ENCODE data around the gene ARV1.

DNA sequence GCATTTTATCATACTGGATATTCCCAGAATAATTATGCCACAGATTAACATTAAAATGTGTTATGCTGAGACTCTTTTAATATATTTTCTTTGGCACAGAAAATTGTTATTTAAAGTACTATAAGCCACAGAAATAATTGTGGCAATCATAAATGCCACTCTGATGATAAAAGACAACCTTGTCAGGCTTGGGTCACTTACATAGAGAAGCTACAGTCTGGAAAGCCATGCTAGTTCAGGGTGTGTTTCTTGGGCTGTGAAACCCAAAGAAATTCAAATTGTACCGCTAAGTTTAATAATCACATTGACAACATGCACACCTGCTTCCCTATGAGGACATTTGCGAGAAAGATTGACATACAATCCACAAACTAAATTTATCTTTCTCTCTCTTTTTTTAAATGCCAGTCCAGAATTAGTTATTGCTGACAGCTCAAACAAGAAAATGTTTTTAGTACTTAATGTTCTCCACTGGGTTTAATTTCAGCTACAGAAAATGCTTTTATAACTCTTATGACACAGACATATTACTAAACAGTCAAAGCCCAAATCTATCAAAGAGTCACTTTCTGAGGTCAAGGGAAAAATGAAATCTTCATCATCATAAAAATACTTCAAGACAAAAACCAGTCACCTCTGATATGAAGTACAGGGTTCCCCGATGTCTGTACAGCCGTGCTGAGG, 38.9 kb upstream of the ARV1 start:
- TF ChIP-seq POLR2AphosphoS5 (IDR thresholded peaks at IDR 0.05) (no peak), EP300 (IDR thresholded peaks at IDR 0.05) (no peak)
- TF ChIP-seq, protein P1, sequence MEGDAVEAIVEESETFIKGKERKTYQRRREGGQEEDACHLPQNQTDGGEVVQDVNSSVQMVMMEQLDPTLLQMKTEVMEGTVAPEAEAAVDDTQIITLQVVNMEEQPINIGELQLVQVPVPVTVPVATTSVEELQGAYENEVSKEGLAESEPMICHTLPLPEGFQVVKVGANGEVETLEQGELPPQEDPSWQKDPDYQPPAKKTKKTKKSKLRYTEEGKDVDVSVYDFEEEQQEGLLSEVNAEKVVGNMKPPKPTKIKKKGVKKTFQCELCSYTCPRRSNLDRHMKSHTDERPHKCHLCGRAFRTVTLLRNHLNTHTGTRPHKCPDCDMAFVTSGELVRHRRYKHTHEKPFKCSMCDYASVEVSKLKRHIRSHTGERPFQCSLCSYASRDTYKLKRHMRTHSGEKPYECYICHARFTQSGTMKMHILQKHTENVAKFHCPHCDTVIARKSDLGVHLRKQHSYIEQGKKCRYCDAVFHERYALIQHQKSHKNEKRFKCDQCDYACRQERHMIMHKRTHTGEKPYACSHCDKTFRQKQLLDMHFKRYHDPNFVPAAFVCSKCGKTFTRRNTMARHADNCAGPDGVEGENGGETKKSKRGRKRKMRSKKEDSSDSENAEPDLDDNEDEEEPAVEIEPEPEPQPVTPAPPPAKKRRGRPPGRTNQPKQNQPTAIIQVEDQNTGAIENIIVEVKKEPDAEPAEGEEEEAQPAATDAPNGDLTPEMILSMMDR (IDR thresholded peaks at IDR 0.05): no peak
